ENCODE measurements around the gene ZBTB5. TPM values are rescaled to one million over a fixed set of nuclear protein-coding genes. Genes with fewer than 3 reads are reported as not detected.

ZBTB5 gene
- total and polyA plus RNA-seq, 9 of the 15 experiments (the other 6 are each of a cell fraction or from before 2014, with no cell fraction given): 2.3 to 43.2 (median 15.5) TPM

- TF ChIP-seq ZNF766 (CRISPR knock-in tag; conservative IDR thresholded peaks at IDR 0.05) (no peak), BCLAF1 (IDR thresholded peaks at IDR 0.05; ENCODE audit: borderline replicate concordance in 1 of 2, control insufficient read depth in 1 of 2, low read depth in 2 of 2, low read length in 1 of 2) (no peak), RBM15 (IDR thresholded peaks at IDR 0.05; ENCODE audit: insufficient read depth, low read length) (no peak), WHSC1 (IDR thresholded peaks at IDR 0.05; ENCODE audit: low read length) (no peak), MEIS2 (IDR thresholded peaks at IDR 0.05; ENCODE audit: partially characterized antibody) (peak; percentile 50), FOXK1 (CRISPR knock-in tag; IDR thresholded peaks at IDR 0.05; ENCODE audit: borderline replicate concordance) (no peak), SRSF1 (IDR thresholded peaks at IDR 0.05; ENCODE audit: low read depth, low read length) (no peak), SP2 (IDR thresholded peaks at IDR 0.05; ENCODE audit: extremely low read depth, low read depth, low read length, poor library complexity, severe bottlenecking) (peak; percentile 85), MEF2A (IDR thresholded peaks at IDR 0.05; ENCODE audit: control insufficient read depth, low read depth, low read length) (no peak), POU5F1 (IDR thresholded peaks at IDR 0.05; ENCODE audit: borderline replicate concordance, low read depth, low read length, partially characterized antibody) (no peak), RFX1 (IDR thresholded peaks at IDR 0.05) (no peak), HNRNPH1 (optimal IDR thresholded peaks at IDR 0.05; ENCODE audit: low read depth, low read length) (no peak), HES1 (IDR thresholded peaks at IDR 0.05; ENCODE audit: low read depth) (peak; percentile 35; the same call in 1 of the 2 replicates), ZNF3 (CRISPR knock-in tag; IDR thresholded peaks at IDR 0.05) (no peak), CBX2 (IDR thresholded peaks at IDR 0.05; ENCODE audit: insufficient read depth, low read length, poor library complexity, severe bottlenecking) (no peak), TAF15 (IDR thresholded peaks at IDR 0.05; ENCODE audit: low read depth, low read length) (no peak), ZNF140 (CRISPR knock-in tag; IDR thresholded peaks at IDR 0.05) (no peak), ZNF41 (CRISPR knock-in tag; conservative IDR thresholded peaks at IDR 0.05) (no peak), EGR1 (conservative IDR thresholded peaks at IDR 0.05) (peak; percentile 42; the same call in 1 of the 2 replicates), CBX3 (IDR thresholded peaks at IDR 0.05; ENCODE audit: borderline replicate concordance in 1 of 2, low read length in 2 of 2) (no peak), ZKSCAN3 (CRISPR knock-in tag; IDR thresholded peaks at IDR 0.05) (no peak), ZNF75A (CRISPR knock-in tag; IDR thresholded peaks at IDR 0.05) (no peak), KHSRP (IDR thresholded peaks at IDR 0.05) (no peak)
- TF ChIP-seq, protein P1, sequence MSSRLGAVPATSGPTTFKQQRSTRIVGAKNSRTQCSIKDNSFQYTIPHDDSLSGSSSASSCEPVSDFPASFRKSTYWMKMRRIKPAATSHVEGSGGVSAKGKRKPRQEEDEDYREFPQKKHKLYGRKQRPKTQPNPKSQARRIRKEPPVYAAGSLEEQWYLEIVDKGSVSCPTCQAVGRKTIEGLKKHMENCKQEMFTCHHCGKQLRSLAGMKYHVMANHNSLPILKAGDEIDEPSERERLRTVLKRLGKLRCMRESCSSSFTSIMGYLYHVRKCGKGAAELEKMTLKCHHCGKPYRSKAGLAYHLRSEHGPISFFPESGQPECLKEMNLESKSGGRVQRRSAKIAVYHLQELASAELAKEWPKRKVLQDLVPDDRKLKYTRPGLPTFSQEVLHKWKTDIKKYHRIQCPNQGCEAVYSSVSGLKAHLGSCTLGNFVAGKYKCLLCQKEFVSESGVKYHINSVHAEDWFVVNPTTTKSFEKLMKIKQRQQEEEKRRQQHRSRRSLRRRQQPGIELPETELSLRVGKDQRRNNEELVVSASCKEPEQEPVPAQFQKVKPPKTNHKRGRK (tag; IDR thresholded peaks at IDR 0.05): no peak
Observed at GRCh38 chr9:37465249-37466036, at the start of gene ZBTB5 (continued).

Data from K562 (cell line).